ENCODE results near the gene PRKG1.

The PRKG1 gene

GRCh38 chr10:51786016-51786683 lies 711.9 kb downstream of the PRKG1 start:
- Histone ChIP-seq H3K9ac (ENCODE audit: low read length) (no peak overlapping the region), H2BK5ac (ENCODE audit: low read depth, low read length, poor library complexity) (no peak overlapping the region), H2AFZ (ENCODE audit: insufficient read depth, low read length, poor library complexity) (no peak overlapping the region), H3K14ac (ENCODE audit: low read length) (no peak overlapping the region), H3K4me2 (ENCODE audit: low read length) (no peak overlapping the region), H2AK5ac (ENCODE audit: low read length) (no peak overlapping the region), H2BK12ac (ENCODE audit: low read length) (no peak overlapping the region), H4K91ac (ENCODE audit: low read depth, low read length) (no peak overlapping the region), H3K4me1 (ENCODE audit: control insufficient read depth in 1 of 2, insufficient read depth in 2 of 2, low read length in 2 of 2) (no peaks in the 10 kb centered on the region), H3K4me3 (ENCODE audit: low read depth, low read length) (no peak overlapping the region), H3K23ac (ENCODE audit: low read length) (no peak overlapping the region), H3K4ac (ENCODE audit: low read depth, low read length) (no peak overlapping the region), H3K79me1 (ENCODE audit: low read length) (no peaks in the 10 kb centered on the region), H4K12ac (ENCODE audit: low read depth, low read length) (no peak overlapping the region), H3K27ac (ENCODE audit: low read depth, low read length) (no peak overlapping the region), H3K18ac (ENCODE audit: low read length) (no peak overlapping the region), H3K36me3 (ENCODE audit: control insufficient read depth in 1 of 2, insufficient read depth in 2 of 2, low read length in 2 of 2) (no peaks in the 10 kb centered on the region), H3K79me2 (ENCODE audit: control insufficient read depth, insufficient read depth, low read length, poor library complexity) (no peaks in the 10 kb centered on the region), H2BK120ac (ENCODE audit: insufficient read depth, low read length, poor library complexity) (no peak overlapping the region), H3K9me3 (ENCODE audit: insufficient read depth, low read depth, low read length) (no peaks in the 10 kb centered on the region), H4K8ac (ENCODE audit: low read depth, low read length) (no peak overlapping the region), H3K27me3 (ENCODE audit: insufficient read depth, low read length) (no peaks in the 10 kb centered on the region)
- no peak for DNase-seq
- WGBS (ENCODE audit: extremely low coverage, insufficient coverage, insufficient read length): no CpG with 5 or more reads among the region's 4 CpGs

GRCh38 chr10:51786684-51787035 lies 712.4 kb downstream of the PRKG1 start:
- Histone ChIP-seq H3K4me3 (ENCODE audit: low read depth, low read length) (no peak overlapping the region), H3K9me3 (ENCODE audit: insufficient read depth, low read depth, low read length) (no peaks in the 10 kb centered on the region), H4K8ac (ENCODE audit: low read depth, low read length) (no peak overlapping the region), H3K79me2 (ENCODE audit: control insufficient read depth, insufficient read depth, low read length, poor library complexity) (no peaks in the 10 kb centered on the region), H2BK5ac (ENCODE audit: low read depth, low read length, poor library complexity) (no peak overlapping the region), H3K4ac (ENCODE audit: low read depth, low read length) (no peak overlapping the region), H3K14ac (ENCODE audit: low read length) (no peak overlapping the region), H2AFZ (ENCODE audit: insufficient read depth, low read length, poor library complexity) (no peak overlapping the region), H2AK5ac (ENCODE audit: low read length) (no peak overlapping the region), H3K79me1 (ENCODE audit: low read length) (no peaks in the 10 kb centered on the region), H3K4me1 (ENCODE audit: control insufficient read depth in 1 of 2, insufficient read depth in 2 of 2, low read length in 2 of 2) (no peaks in the 10 kb centered on the region), H2BK12ac (ENCODE audit: low read length) (no peak overlapping the region), H3K4me2 (ENCODE audit: low read length) (no peak overlapping the region), H3K23ac (ENCODE audit: low read length) (no peak overlapping the region), H4K12ac (ENCODE audit: low read depth, low read length) (no peak overlapping the region), H3K36me3 (ENCODE audit: control insufficient read depth in 1 of 2, insufficient read depth in 2 of 2, low read length in 2 of 2) (no peaks in the 10 kb centered on the region), H2BK120ac (ENCODE audit: insufficient read depth, low read length, poor library complexity) (no peak overlapping the region), H3K27me3 (ENCODE audit: insufficient read depth, low read length) (no peaks in the 10 kb centered on the region), H3K27ac (ENCODE audit: low read depth, low read length) (no peak overlapping the region), H3K18ac (ENCODE audit: low read length) (no peak overlapping the region), H3K9ac (ENCODE audit: low read length) (no peak overlapping the region), H4K91ac (ENCODE audit: low read depth, low read length) (no peak overlapping the region)
- no peak for DNase-seq
- no CpG with 5 or more reads among the region's 1 CpG for WGBS (ENCODE audit: extremely low coverage, insufficient coverage, insufficient read length)

DNA sequence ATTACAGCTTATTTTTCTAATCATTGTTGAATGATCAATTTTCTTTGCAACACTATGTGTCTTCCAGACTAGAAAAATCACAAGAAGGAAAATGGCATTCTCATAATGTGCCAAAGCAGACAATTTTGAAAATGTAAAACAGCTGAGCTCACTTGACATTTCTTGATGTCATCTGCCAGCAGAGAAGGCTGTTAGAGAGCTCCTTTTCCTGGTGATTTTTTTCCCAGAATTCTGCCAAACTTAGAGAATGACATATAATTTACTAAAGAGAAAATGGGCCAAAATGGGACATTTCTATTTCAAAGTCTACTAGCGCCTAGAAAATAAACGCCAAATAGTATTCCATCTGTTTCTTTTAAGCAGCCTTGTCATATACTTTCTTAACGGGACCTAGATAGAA lies 714.0 kb downstream of the PRKG1 start:
- H3K4me3 ChIP-seq (ENCODE audit: low read depth, low read length): no peak overlapping the region
- no peak overlapping the region for H2BK12ac ChIP-seq (ENCODE audit: low read length)
- H3K79me2 ChIP-seq (ENCODE audit: control insufficient read depth, insufficient read depth, low read length, poor library complexity): no peaks in the 10 kb centered on the region
- no peak overlapping the region for H4K8ac ChIP-seq (ENCODE audit: low read depth, low read length)
- no peaks in the 10 kb centered on the region for H3K4me1 ChIP-seq (ENCODE audit: control insufficient read depth in 1 of 2, insufficient read depth in 2 of 2, low read length in 2 of 2)
- H3K18ac ChIP-seq (ENCODE audit: low read length): no peak overlapping the region
- no peaks in the 10 kb centered on the region for H3K27me3 ChIP-seq (ENCODE audit: insufficient read depth, low read length)
- H3K9me3 ChIP-seq (ENCODE audit: insufficient read depth, low read depth, low read length): no peaks in the 10 kb centered on the region
- no peak overlapping the region for H2AFZ ChIP-seq (ENCODE audit: insufficient read depth, low read length, poor library complexity)
- no CpG with 5 or more reads among the region's 3 CpGs for WGBS (ENCODE audit: extremely low coverage, insufficient coverage, insufficient read length)
- H3K9ac ChIP-seq (ENCODE audit: low read length): no peak overlapping the region
- no peak overlapping the region for H3K4ac ChIP-seq (ENCODE audit: low read depth, low read length)
- no peak overlapping the region for H4K91ac ChIP-seq (ENCODE audit: low read depth, low read length)
- H2BK5ac ChIP-seq (ENCODE audit: low read depth, low read length, poor library complexity): no peak overlapping the region
- H3K27ac ChIP-seq (ENCODE audit: low read depth, low read length): no peak overlapping the region
- DNase-seq: no peak
- no peak overlapping the region for H3K14ac ChIP-seq (ENCODE audit: low read length)
- no peaks in the 10 kb centered on the region for H3K79me1 ChIP-seq (ENCODE audit: low read length)
- no peaks in the 10 kb centered on the region for H3K36me3 ChIP-seq (ENCODE audit: control insufficient read depth in 1 of 2, insufficient read depth in 2 of 2, low read length in 2 of 2)
- no peak overlapping the region for H3K4me2 ChIP-seq (ENCODE audit: low read length)
- no peak overlapping the region for H3K23ac ChIP-seq (ENCODE audit: low read length)
- no peak overlapping the region for H4K12ac ChIP-seq (ENCODE audit: low read depth, low read length)
- no peak overlapping the region for H2BK120ac ChIP-seq (ENCODE audit: insufficient read depth, low read length, poor library complexity)
- no peak overlapping the region for H2AK5ac ChIP-seq (ENCODE audit: low read length)

DNA sequence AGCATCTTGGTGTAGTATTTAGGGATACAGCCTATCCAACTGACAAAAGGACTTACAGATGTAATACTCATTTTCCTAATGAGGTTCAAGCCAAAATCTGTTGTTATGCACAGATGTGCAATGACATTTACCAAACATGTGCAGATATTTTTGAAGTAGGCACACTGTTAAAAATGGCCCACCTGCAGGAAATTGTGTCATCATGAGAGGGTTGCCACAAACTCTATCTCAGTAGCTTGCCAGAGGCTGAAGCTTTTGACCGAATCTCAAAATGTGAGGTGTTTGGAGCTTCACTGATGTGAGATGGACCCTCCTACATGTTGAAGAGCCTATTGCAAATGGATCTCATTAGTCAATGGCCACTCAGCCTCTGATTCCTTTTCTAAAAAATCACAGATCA lies 714.8 kb downstream of the PRKG1 start:
- no peak overlapping the region for H2BK120ac ChIP-seq (ENCODE audit: insufficient read depth, low read length, poor library complexity)
- H3K9ac ChIP-seq (ENCODE audit: low read length): no peak overlapping the region
- no peaks in the 10 kb centered on the region for H3K79me1 ChIP-seq (ENCODE audit: low read length)
- no peak overlapping the region for H3K14ac ChIP-seq (ENCODE audit: low read length)
- H3K27me3 ChIP-seq (ENCODE audit: insufficient read depth, low read length): no peaks in the 10 kb centered on the region
- no peaks in the 10 kb centered on the region for H3K9me3 ChIP-seq (ENCODE audit: insufficient read depth, low read depth, low read length)
- H2BK12ac ChIP-seq (ENCODE audit: low read length): no peak overlapping the region
- H4K12ac ChIP-seq (ENCODE audit: low read depth, low read length): no peak overlapping the region
- no peak overlapping the region for H4K8ac ChIP-seq (ENCODE audit: low read depth, low read length)
- H3K4me1 ChIP-seq (ENCODE audit: control insufficient read depth in 1 of 2, insufficient read depth in 2 of 2, low read length in 2 of 2): no peaks in the 10 kb centered on the region
- no peak overlapping the region for H4K91ac ChIP-seq (ENCODE audit: low read depth, low read length)
- DNase-seq: no peak
- no peak overlapping the region for H2AFZ ChIP-seq (ENCODE audit: insufficient read depth, low read length, poor library complexity)
- H3K4me3 ChIP-seq (ENCODE audit: low read depth, low read length): no peak overlapping the region
- H3K79me2 ChIP-seq (ENCODE audit: control insufficient read depth, insufficient read depth, low read length, poor library complexity): no peaks in the 10 kb centered on the region
- H3K27ac ChIP-seq (ENCODE audit: low read depth, low read length): no peak overlapping the region
- WGBS (ENCODE audit: extremely low coverage, insufficient coverage, insufficient read length): no CpG with 5 or more reads among the region's 1 CpG
- no peaks in the 10 kb centered on the region for H3K36me3 ChIP-seq (ENCODE audit: control insufficient read depth in 1 of 2, insufficient read depth in 2 of 2, low read length in 2 of 2)
- H2BK5ac ChIP-seq (ENCODE audit: low read depth, low read length, poor library complexity): no peak overlapping the region
- H3K4ac ChIP-seq (ENCODE audit: low read depth, low read length): no peak overlapping the region
- no peak overlapping the region for H3K23ac ChIP-seq (ENCODE audit: low read length)
- H2AK5ac ChIP-seq (ENCODE audit: low read length): no peak overlapping the region
- H3K18ac ChIP-seq (ENCODE audit: low read length): no peak overlapping the region
- no peak overlapping the region for H3K4me2 ChIP-seq (ENCODE audit: low read length)

Measured in trophoblast cell (in vitro differentiated cells and primary cell).